T-helper 9 cell (primary cell): ENCODE measurements around the gene BECN2.
"Not testable (repeated sequence)": the region's sequence is repeated elsewhere in the genome, so short reads cannot be mapped to it uniquely, and the experiment has no call there.

ENCODE experiments used
- DNase-seq: peaks from one replicate; pipeline ENCODE4 v3.0.0-alpha.2; 2020

Gene BECN2

GRCh38 chr1:241979926-241980325 is 22.4 kb downstream of the BECN2 start:
- DNase-seq: no peak

GRCh38 chr1:241985787-241986186 is 28.2 kb downstream of the BECN2 start:
- no peak for DNase-seq

GRCh38 chr1:241988389-241988930 is 30.9 kb downstream of the BECN2 start:
- not testable (repeated sequence) for DNase-seq

GRCh38 chr1:241990040-241990439 is 32.5 kb downstream of the BECN2 start:
- no peak for DNase-seq

- no peak for DNase-seq
Observed at GRCh38 chr1:241992734-241993133, 35.2 kb downstream of the BECN2 start.

- no peak for DNase-seq
Observed at GRCh38 chr1:241994171-241994570, 36.6 kb downstream of the BECN2 start.

- no peak for DNase-seq
Observed at GRCh38 chr1:241997401-241997998, 39.9 kb downstream of the BECN2 start.

GRCh38 chr1:241998412-241998921 is 40.9 kb downstream of the BECN2 start:
- peak; percentile 25 for DNase-seq

- no peak for DNase-seq
Observed at GRCh38 chr1:241999026-241999425, 41.5 kb downstream of the BECN2 start, which contains the start of gene MAP1LC3C. Gene MAP1LC3C (minus strand): TSS chr1:241999098. CDS start chr1:241999008, 90 bp downstream.

GRCh38 chr1:242000434-242000833 is 42.9 kb downstream of the BECN2 start:
- no peak for DNase-seq

GRCh38 chr1:242002072-242002471 is 44.5 kb downstream of the BECN2 start:
- DNase-seq: no peak

- no peak for DNase-seq
Observed at GRCh38 chr1:242002510-242002909, 44.9 kb downstream of the BECN2 start.

GRCh38 chr1:242004751-242005495 is 47.4 kb downstream of the BECN2 start:
- DNase-seq: no peak

GRCh38 chr1:242005866-242006535 is 48.4 kb downstream of the BECN2 start:
- DNase-seq: no peak

GRCh38 chr1:242006976-242007375 is 49.4 kb downstream of the BECN2 start:
- no peak for DNase-seq
